NB4 (cell line): ENCODE results near the gene CXCL10.

Experiments
- MYC ChIP-seq: IDR thresholded peaks from 2 replicates; pipeline ENCODE4 v1.6.1; 2011; ENCODE audit warnings: low read depth, low read length
- POLR2A ChIP-seq: IDR thresholded peaks from 2 replicates; pipeline ENCODE4 v1.6.1; 2011; ENCODE audit warnings: mild to moderate bottlenecking; ENCODE audit not compliant: insufficient read length; ENCODE audit errors: extremely low read depth
- TF ChIP-seq, protein P1 (sequence below): IDR thresholded peaks from one replicate; pipeline ENCODE4 v1.5.1; 2012; ENCODE audit warnings: low read depth, low read length

GRCh38 chr4:76067652-76068286, 44.5 kb upstream of the CXCL10 start:
- TF ChIP-seq, protein P1, sequence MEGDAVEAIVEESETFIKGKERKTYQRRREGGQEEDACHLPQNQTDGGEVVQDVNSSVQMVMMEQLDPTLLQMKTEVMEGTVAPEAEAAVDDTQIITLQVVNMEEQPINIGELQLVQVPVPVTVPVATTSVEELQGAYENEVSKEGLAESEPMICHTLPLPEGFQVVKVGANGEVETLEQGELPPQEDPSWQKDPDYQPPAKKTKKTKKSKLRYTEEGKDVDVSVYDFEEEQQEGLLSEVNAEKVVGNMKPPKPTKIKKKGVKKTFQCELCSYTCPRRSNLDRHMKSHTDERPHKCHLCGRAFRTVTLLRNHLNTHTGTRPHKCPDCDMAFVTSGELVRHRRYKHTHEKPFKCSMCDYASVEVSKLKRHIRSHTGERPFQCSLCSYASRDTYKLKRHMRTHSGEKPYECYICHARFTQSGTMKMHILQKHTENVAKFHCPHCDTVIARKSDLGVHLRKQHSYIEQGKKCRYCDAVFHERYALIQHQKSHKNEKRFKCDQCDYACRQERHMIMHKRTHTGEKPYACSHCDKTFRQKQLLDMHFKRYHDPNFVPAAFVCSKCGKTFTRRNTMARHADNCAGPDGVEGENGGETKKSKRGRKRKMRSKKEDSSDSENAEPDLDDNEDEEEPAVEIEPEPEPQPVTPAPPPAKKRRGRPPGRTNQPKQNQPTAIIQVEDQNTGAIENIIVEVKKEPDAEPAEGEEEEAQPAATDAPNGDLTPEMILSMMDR, result peak; percentile 87
- no peak for TF ChIP-seq MYC
- TF ChIP-seq POLR2A, result no peak
